Trophoblast cell (in vitro differentiated cells and primary cell): Measurements from ENCODE around the gene TTLL12.
"Not testable (repeated sequence)": the region's sequence is repeated elsewhere in the genome, so short reads cannot be mapped to it uniquely, and the experiment has no call there.

ENCODE experiments used
- DNase-seq, 2 donors: peaks; one replicate each; pipeline ENCODE4 v3.0.0-alpha.2; 2016
- H2AFZ ChIP-seq: 2 replicates; pipeline ENCODE4 v1.6.1; 2013; ENCODE audit warnings: low read length, moderate library complexity, mild to moderate bottlenecking; ENCODE audit not compliant: insufficient read depth, poor library complexity
- H2AK5ac ChIP-seq: 2 replicates; pipeline ENCODE4 v1.6.1; 2013; ENCODE audit warnings: mild to moderate bottlenecking, low read length
- H2BK120ac ChIP-seq: 2 replicates; pipeline ENCODE4 v1.6.1; 2013; ENCODE audit warnings: low read length, mild to moderate bottlenecking, moderate library complexity; ENCODE audit not compliant: insufficient read depth, poor library complexity
- H2BK12ac ChIP-seq: 2 replicates; pipeline ENCODE4 v1.6.1; 2013; ENCODE audit warnings: mild to moderate bottlenecking, low read length, moderate library complexity
- H2BK5ac ChIP-seq: 2 replicates; pipeline ENCODE4 v1.6.1; 2013; ENCODE audit warnings: low read length, low read depth, moderate library complexity, mild to moderate bottlenecking; ENCODE audit not compliant: poor library complexity
- H3K14ac ChIP-seq: 2 replicates; pipeline ENCODE4 v1.6.1; 2013; ENCODE audit warnings: mild to moderate bottlenecking, low read length
- H3K18ac ChIP-seq: 2 replicates; pipeline ENCODE4 v1.6.1; 2013; ENCODE audit warnings: mild to moderate bottlenecking, low read length
- H3K23ac ChIP-seq: 2 replicates; pipeline ENCODE4 v1.6.1; 2013; ENCODE audit warnings: low read length
- H3K27ac ChIP-seq: 2 replicates; pipeline ENCODE4 v1.5.1; 2013; ENCODE audit warnings: low read depth, mild to moderate bottlenecking, inconsistent platforms, low read length, moderate library complexity
- H3K27me3 ChIP-seq: 2 replicates; pipeline ENCODE4 v1.6.1; 2013; ENCODE audit warnings: inconsistent platforms, mild to moderate bottlenecking, low read length, moderate library complexity; ENCODE audit not compliant: insufficient read depth
- H3K36me3 ChIP-seq, 2 experiments: 1 replicate in 1 of 2; 2 replicates in 1 of 2; pipeline ENCODE4 v1.6.1; 2013; ENCODE audit warnings: low read length in 2 of 2, mild to moderate bottlenecking in 2 of 2, moderate library complexity in 1 of 2; ENCODE audit not compliant: insufficient read depth in 2 of 2, control insufficient read depth in 1 of 2
- H3K4ac ChIP-seq: 2 replicates; pipeline ENCODE4 v1.6.1; 2013; ENCODE audit warnings: low read depth, mild to moderate bottlenecking, low read length, moderate library complexity
- H3K4me1 ChIP-seq, 2 experiments: 1 replicate in 1 of 2; 2 replicates in 1 of 2; pipeline ENCODE4 v1.6.1; 2013; ENCODE audit warnings: low read length in 2 of 2, mild to moderate bottlenecking in 2 of 2, moderate library complexity in 1 of 2; ENCODE audit not compliant: insufficient read depth in 2 of 2, control insufficient read depth in 1 of 2
- H3K4me2 ChIP-seq: 2 replicates; pipeline ENCODE4 v1.6.1; 2013; ENCODE audit warnings: inconsistent platforms, mild to moderate bottlenecking, low read length, moderate library complexity
- H3K4me3 ChIP-seq: 2 replicates; pipeline ENCODE4 v1.5.1; 2013; ENCODE audit warnings: mild to moderate bottlenecking, low read depth, low read length, inconsistent platforms
- H3K79me1 ChIP-seq: one replicate; pipeline ENCODE4 v1.6.1; 2013; ENCODE audit warnings: low read length
- H3K79me2 ChIP-seq: 2 replicates; pipeline ENCODE4 v1.6.1; 2013; ENCODE audit warnings: low read length, mild to moderate bottlenecking; ENCODE audit not compliant: control insufficient read depth, insufficient read depth, poor library complexity
- H3K9ac ChIP-seq: 2 replicates; pipeline ENCODE4 v1.6.1; 2013; ENCODE audit warnings: mild to moderate bottlenecking, low read length
- H3K9me3 ChIP-seq: 2 replicates; pipeline ENCODE4 v1.6.1; 2013; ENCODE audit warnings: low read depth, mild to moderate bottlenecking, control low read depth, inconsistent platforms, low read length; ENCODE audit not compliant: insufficient read depth
- H4K12ac ChIP-seq: 2 replicates; pipeline ENCODE4 v1.6.1; 2013; ENCODE audit warnings: low read depth, mild to moderate bottlenecking, low read length, moderate library complexity
- H4K8ac ChIP-seq: 2 replicates; pipeline ENCODE4 v1.6.1; 2013; ENCODE audit warnings: low read depth, mild to moderate bottlenecking, low read length, moderate library complexity
- H4K91ac ChIP-seq: one replicate; pipeline ENCODE4 v1.6.1; 2013; ENCODE audit warnings: low read depth, mild to moderate bottlenecking, low read length, moderate library complexity
- WGBS: extraction: QIAGEN DNeasy Blood & Tissue Kit; methylation state at CpG from one replicate; pipeline ENCODE4 v1.1.7; 2013; ENCODE audit warnings: missing lambda C conversion rate; ENCODE audit not compliant: insufficient read length, insufficient coverage; ENCODE audit errors: extremely low coverage; 5-methylcytosine and 5-hydroxymethylcytosine counted together

Gene TTLL12

DNA sequence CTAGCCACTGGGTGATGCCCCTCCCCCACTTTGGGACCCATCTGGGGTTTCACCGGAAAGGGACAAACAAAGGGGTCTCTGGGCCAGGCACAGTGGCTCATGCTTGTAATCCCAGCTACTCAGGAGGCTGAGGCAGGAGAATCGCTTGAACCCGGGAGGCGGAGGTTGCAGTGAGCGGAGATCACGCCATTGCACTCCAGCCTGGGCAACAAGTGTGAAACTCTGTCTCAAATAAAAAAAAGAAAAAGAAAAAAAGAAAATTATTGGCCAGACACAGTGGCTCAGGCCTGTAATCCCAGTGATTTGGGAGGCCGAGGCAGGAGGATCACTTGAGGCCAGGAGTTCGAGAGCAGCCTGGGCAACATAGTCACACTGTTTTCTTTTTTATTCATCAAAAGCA, 41.6 kb downstream of the TTLL12 start:
- no CpG with 5 or more reads among the region's 8 CpGs for WGBS
- H3K4me1 ChIP-seq: not testable (repeated sequence)
- H4K91ac ChIP-seq: peak overlapping the region; percentile 79

DNA sequence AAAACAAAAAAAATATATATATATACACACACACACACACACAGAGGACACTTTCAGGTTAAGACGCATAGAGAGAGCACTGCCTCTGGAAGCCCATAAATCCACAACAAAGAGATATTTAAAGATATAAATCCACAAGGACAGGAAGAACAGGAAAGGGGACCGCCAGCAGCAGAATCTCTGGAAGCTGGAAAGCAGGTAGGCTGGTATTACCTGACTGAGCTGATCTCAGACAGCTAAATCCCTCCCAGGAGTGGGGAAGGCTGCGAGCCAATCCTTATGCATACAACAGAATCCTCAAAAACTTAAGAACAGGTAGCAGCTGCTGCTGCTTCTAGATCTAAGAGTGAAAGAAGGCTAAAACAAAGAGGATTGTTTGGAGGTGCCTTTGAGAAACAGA, 42.0 kb downstream of the TTLL12 start:
- H2BK12ac ChIP-seq: no peak overlapping the region
- DNase-seq: peak in 1 of 2 donors; percentile 42
- H3K36me3 ChIP-seq: peaks cover 9 to 14% of the 10 kb centered on the region in 2 experiments
- peak overlapping the region; percentile 73 for H2BK120ac ChIP-seq
- peak overlapping the region; percentile 79 for H4K91ac ChIP-seq
- H3K4me1 ChIP-seq: peaks cover 2 to 9% of the 10 kb centered on the region in 2 experiments
- H3K79me1 ChIP-seq: peaks cover 7% of the 10 kb centered on the region
- H3K4me3 ChIP-seq: no peak overlapping the region
- peak overlapping the region; percentile 48 for H3K27ac ChIP-seq
- no peak overlapping the region for H3K14ac ChIP-seq
- no peaks in the 10 kb centered on the region for H3K27me3 ChIP-seq
- no peaks in the 10 kb centered on the region for H3K9me3 ChIP-seq
- H2AK5ac ChIP-seq: no peak overlapping the region
- H4K12ac ChIP-seq: no peak overlapping the region
- no peak overlapping the region for H3K9ac ChIP-seq
- H2BK5ac ChIP-seq: no peak overlapping the region
- WGBS: no CpG with 5 or more reads among the region's 3 CpGs
- no peak overlapping the region for H3K18ac ChIP-seq
- no peak overlapping the region for H3K4ac ChIP-seq
- H4K8ac ChIP-seq: peak overlapping the region; percentile 74
- no peak overlapping the region for H2AFZ ChIP-seq
- no peak overlapping the region for H3K4me2 ChIP-seq
- H3K79me2 ChIP-seq: peaks cover 3% of the 10 kb centered on the region
- H3K23ac ChIP-seq: no peak overlapping the region

More for the DNA sequence above, 41.6 kb downstream of the TTLL12 start:
- Histone ChIP-seq H3K27ac (peak overlapping the region; percentile 48), H2BK120ac (peak overlapping the region; percentile 73), H4K8ac (peak overlapping the region; percentile 74)
- H3K79me2 ChIP-seq, H3K79me1 ChIP-seq, H3K9me3 ChIP-seq, H3K27me3 ChIP-seq, H3K14ac ChIP-seq, DNase-seq, H3K4me3 ChIP-seq, H3K18ac ChIP-seq, H3K9ac ChIP-seq, H3K4ac ChIP-seq, H3K36me3 ChIP-seq, H2BK5ac ChIP-seq, H3K23ac ChIP-seq, H2BK12ac ChIP-seq, H3K4me2 ChIP-seq, H4K12ac ChIP-seq, H2AFZ ChIP-seq, H2AK5ac ChIP-seq: not testable (repeated sequence)

- peak within 1 kb of the TSS; percentile 76 for H3K4ac ChIP-seq
- H3K14ac ChIP-seq: peak within 1 kb of the TSS; percentile 90
- no CpG with 5 or more reads among the region's 83 CpGs for WGBS
- peaks cover 13 to 28% of the 10 kb centered on the region in 2 experiments for H3K36me3 ChIP-seq
- peak within 1 kb of the TSS; percentile 92 for H3K18ac ChIP-seq
- H2AFZ ChIP-seq: peak within 1 kb of the TSS; percentile 98
- H3K4me1 ChIP-seq: peaks cover 2 to 9% of the 10 kb centered on the region in 2 experiments
- H4K12ac ChIP-seq: peak within 1 kb of the TSS; percentile 92
- H3K27ac ChIP-seq: no peak within 1 kb of the TSS
- H3K4me2 ChIP-seq: peak within 1 kb of the TSS; percentile 79
- H2BK5ac ChIP-seq: peak within 1 kb of the TSS; percentile 1
- H3K27me3 ChIP-seq: no peaks in the 10 kb centered on the region
- peaks cover 7% of the 10 kb centered on the region for H3K79me1 ChIP-seq
- H3K4me3 ChIP-seq: peak within 1 kb of the TSS; percentile 91
- H4K91ac ChIP-seq: peak within 1 kb of the TSS; percentile 83
- peak; percentile 54 to 79 for DNase-seq
- H2BK120ac ChIP-seq: peak within 1 kb of the TSS; percentile 18
- H2AK5ac ChIP-seq: peak within 1 kb of the TSS; percentile 86
- peaks cover 3% of the 10 kb centered on the region for H3K79me2 ChIP-seq
- peak within 1 kb of the TSS; percentile 91 for H4K8ac ChIP-seq
- H3K9me3 ChIP-seq: no peaks in the 10 kb centered on the region
- H2BK12ac ChIP-seq: no peak within 1 kb of the TSS
- H3K9ac ChIP-seq: peak within 1 kb of the TSS; percentile 17
- H3K23ac ChIP-seq: no peak within 1 kb of the TSS
Observed at GRCh38 chr22:43142880-43143562, 43.9 kb downstream of the TTLL12 start, which contains the start of gene MCAT. Gene MCAT (minus strand): TSS chr22:43143398. CDS start chr22:43143348, 50 bp downstream.

- H3K14ac ChIP-seq: no peak overlapping the region
- no peak overlapping the region for H2AFZ ChIP-seq
- H4K91ac ChIP-seq: no peak overlapping the region
Observed at GRCh38 chr22:43136801-43137200, 50.1 kb downstream of the TTLL12 start.

More at GRCh38 chr22:43136801-43137200, 50.1 kb downstream of the TTLL12 start:
- Histone ChIP-seq H4K8ac (no peak overlapping the region), H3K23ac (no peak overlapping the region), H3K4ac (no peak overlapping the region), H3K18ac (no peak overlapping the region), H2BK5ac (no peak overlapping the region), H2AK5ac (no peak overlapping the region), H4K12ac (no peak overlapping the region), H3K27me3 (no peaks in the 10 kb centered on the region), H3K79me1 (no peaks in the 10 kb centered on the region), H3K79me2 (no peaks in the 10 kb centered on the region), H2BK12ac (no peak overlapping the region), H3K27ac (no peak overlapping the region), H2BK120ac (no peak overlapping the region), H3K4me3 (peak overlapping the region; percentile 10), H3K9me3 (peaks cover 2% of the 10 kb centered on the region), H3K36me3 (peaks cover 52 to 66% of the 10 kb centered on the region in 2 experiments), H3K4me1 (peaks cover 0 to 2% of the 10 kb centered on the region in 2 experiments), H3K9ac (no peak overlapping the region), H3K4me2 (no peak overlapping the region)
- no CpG with 5 or more reads among the region's 10 CpGs for WGBS
- no peak for DNase-seq
